HG03439 (cell line): Measurements from ENCODE around the gene IFNE.

Source experiments
- ATAC-seq: cut with Tn5 transposase; IDR thresholded peaks from one replicate; pipeline ENCODE4 v1.9.1; 2021; ENCODE audit warnings: mild to moderate bottlenecking, moderate library complexity; ENCODE audit not compliant: unreplicated experiment

Gene IFNE

DNA sequence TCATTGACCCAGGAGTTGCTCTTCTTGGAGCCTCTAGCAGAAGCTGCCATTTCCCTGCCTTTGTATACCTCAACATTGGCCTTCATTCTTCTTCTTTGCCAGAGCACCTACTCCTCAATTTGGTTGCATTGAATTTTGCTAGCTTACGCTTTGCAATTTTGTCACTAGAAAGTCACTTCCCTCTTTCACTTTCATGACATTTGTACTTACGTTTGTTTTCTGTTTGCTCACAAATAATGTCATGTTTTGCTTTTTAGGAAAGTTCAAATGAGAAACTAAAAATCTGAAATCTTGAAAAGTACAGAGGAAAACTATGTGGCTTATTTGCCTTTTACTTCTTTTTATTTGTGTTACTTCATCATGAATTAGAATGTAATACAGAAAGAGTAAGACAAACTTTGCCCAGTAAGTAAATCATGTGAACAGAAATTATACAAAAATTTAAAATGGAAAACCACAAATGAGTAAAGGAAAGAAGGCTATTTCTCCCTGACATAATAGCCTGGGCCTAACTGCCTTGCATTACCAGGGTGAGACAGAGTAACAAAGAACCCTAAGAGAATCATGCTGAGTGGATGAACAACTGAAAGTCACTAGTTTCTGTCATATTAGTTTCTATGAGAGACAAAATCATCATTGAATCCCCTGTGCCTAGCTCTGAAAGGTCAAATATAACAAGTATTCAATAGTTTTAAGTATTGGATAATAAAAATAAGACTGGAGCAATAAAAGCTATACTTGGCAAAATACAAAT is 49.3 kb downstream of the IFNE start:
- peak; percentile 55 for ATAC-seq
